Hepatocyte (in vitro differentiated cells): ENCODE data around the gene ZNF467. TPM values are rescaled to one million over a fixed set of nuclear protein-coding genes. Genes with fewer than 3 reads are reported as not detected.
A peak's percentile ranks its signal among the peaks of the same experiment; 100 is the strongest.

Experiments
- DNase-seq: peaks from one replicate; pipeline ENCODE4 v3.0.0-alpha.2; 2016; ENCODE audit warnings: low spot score
- H2AFZ ChIP-seq: fragments of 200-600 bp; sonication (generic); 2 replicates; pipeline ENCODE4 v1.6.0; 2016; ENCODE audit warnings: antibody characterized with exemption, mild to moderate bottlenecking
- H3K27ac ChIP-seq: fragments of 200-600 bp; sonication (generic); 2 replicates; pipeline ENCODE4 v1.5.1; 2016; ENCODE audit warnings: mild to moderate bottlenecking
- H3K27me3 ChIP-seq: fragments of 200-600 bp; sonication (generic); 2 replicates; pipeline ENCODE4 v1.6.1; 2016
- H3K36me3 ChIP-seq: fragments of 200-600 bp; sonication (generic); replicated peaks from 2 replicates; pipeline ENCODE4 v1.5.1; 2016; ENCODE audit warnings: low read depth; ENCODE audit not compliant: insufficient read depth
- H3K4me1 ChIP-seq: fragments of 200-600 bp; sonication (generic); 2 replicates; pipeline ENCODE4 v1.5.1; 2016; ENCODE audit warnings: mild to moderate bottlenecking, moderate library complexity; ENCODE audit not compliant: insufficient read depth
- H3K4me2 ChIP-seq: fragments of 200-600 bp; sonication (generic); 2 replicates; pipeline ENCODE4 v1.6.0; 2016
- H3K4me3 ChIP-seq: fragments of 200-600 bp; sonication (generic); 2 replicates; pipeline ENCODE4 v1.5.1; 2016; ENCODE audit warnings: mild to moderate bottlenecking
- H3K79me2 ChIP-seq: fragments of 200-600 bp; sonication (generic); 2 replicates; pipeline ENCODE4 v1.6.0; 2017; ENCODE audit warnings: mild to moderate bottlenecking
- H3K9me2 ChIP-seq: fragments of 200-600 bp; sonication (generic); replicated peaks from 2 replicates; pipeline ENCODE4 v1.6.0; 2017; ENCODE audit warnings: mild to moderate bottlenecking; ENCODE audit not compliant: insufficient read depth
- H3K9me3 ChIP-seq: fragments of 200-600 bp; sonication (generic); 2 replicates; pipeline ENCODE4 v1.5.1; 2016; ENCODE audit warnings: low read depth, mild to moderate bottlenecking
- H4K20me1 ChIP-seq: fragments of 200-600 bp; sonication (generic); 2 replicates; pipeline ENCODE4 v1.6.0; 2016; ENCODE audit warnings: mild to moderate bottlenecking; ENCODE audit not compliant: insufficient read depth, poor library complexity, severe bottlenecking
- EZH2 ChIP-seq: fragments of 200-600 bp; sonication (generic); IDR thresholded peaks from 2 replicates; pipeline ENCODE4 v1.6.1; 2016; ENCODE audit warnings: antibody characterized with exemption, mild to moderate bottlenecking, borderline replicate concordance
- EZH2phosphoT487 ChIP-seq: fragments of 200-600 bp; sonication (generic); IDR thresholded peaks from one replicate; pipeline ENCODE4 v1.6.1; 2018; ENCODE audit warnings: antibody characterized with exemption, mild to moderate bottlenecking, low read depth, moderate library complexity; ENCODE audit not compliant: unreplicated experiment, severe bottlenecking
- WGBS: methylation state at CpG from one replicate; pipeline ENCODE4 v1.1.6; 2016; ENCODE audit warnings: low lambda C conversion rate; ENCODE audit errors: missing lambda C conversion rate; 5-methylcytosine and 5-hydroxymethylcytosine counted together
- polyA plus RNA-seq: library from polyadenylated mRNA; unstranded; fragments of >200 nt; fragmentation: Nextera tagmentation; extraction: Ambion mirVana; gene quantifications from 2 replicates; pipeline ENCODE4 v1.2.1, GENCODE V29; 2016
- total RNA-seq: library from RNA; depleted of rRNA; stranded (reverse); fragments of >200 nt; gene quantifications from 2 replicates; pipeline ENCODE4 v1.2.3, GENCODE V29; 2014
- TF ChIP-seq, protein P1 (sequence below): fragments of 200-600 bp; sonication (generic); IDR thresholded peaks from 2 replicates; pipeline ENCODE4 v1.5.1; 2016; ENCODE audit warnings: antibody characterized with exemption, mild to moderate bottlenecking; ENCODE audit not compliant: poor library complexity

ZNF467 gene
- total and polyA plus RNA-seq, 2 experiments from 2014 or later = 7.8 to 15.6 TPM

DNA sequence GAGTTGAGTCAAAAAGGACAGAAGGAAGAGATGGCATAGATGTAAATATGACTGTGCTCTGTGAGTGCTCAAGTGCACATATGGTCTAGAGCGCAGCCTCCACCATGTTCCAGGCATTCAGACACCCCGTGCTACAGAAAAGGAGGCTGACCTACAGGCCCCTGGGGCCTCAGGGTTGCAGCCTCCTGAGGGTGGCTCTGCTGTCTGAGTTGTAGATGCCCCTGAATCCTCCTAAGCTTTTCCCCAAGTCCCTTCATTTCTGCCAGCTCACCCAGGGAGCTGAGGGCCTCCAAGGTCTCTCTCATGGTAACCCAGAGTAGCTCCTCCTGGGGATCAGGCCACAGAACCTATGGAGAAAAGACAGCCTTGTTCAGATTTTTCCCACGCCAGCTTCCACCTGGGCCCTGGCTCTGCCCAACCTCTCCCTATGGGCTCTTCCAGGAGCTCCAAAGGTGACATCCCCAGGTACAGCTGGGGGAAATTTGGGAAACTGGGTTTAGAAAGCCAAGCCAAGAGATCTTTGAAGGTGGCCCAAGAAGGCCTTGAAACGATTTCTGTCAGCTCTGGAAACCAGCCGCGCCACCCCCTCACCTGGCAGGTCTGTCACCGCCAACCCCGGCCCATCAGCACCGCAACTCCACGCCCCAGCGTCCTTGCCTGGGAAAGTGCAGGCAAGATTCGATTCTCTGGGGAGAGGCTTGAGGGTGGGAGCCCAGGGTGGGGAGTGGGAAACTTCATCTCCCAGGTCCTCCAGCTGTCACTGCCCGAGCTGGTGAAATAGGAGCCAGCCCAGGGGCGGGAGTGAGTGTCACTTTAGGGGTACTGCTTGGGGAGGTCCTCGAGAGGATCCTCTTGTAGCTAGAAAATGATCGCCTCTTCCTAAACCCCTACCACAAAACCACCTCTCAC lies 2.4 kb downstream of the ZNF467 start:
- peak overlapping the region; percentile 46 for H2AFZ ChIP-seq
- no peaks in the 10 kb centered on the region for H3K79me2 ChIP-seq
- peaks cover 4% of the 10 kb centered on the region for H4K20me1 ChIP-seq
- H3K4me1 ChIP-seq = peaks cover 16% of the 10 kb centered on the region
- H3K4me2 ChIP-seq = peak overlapping the region; percentile 99
- H3K9me2 ChIP-seq = no peaks in the 10 kb centered on the region
- H3K27ac ChIP-seq = no peak overlapping the region
- H3K4me3 ChIP-seq = peak overlapping the region; percentile 38
- no peaks in the 10 kb centered on the region for H3K9me3 ChIP-seq
- peak; percentile 26 for DNase-seq
- TF ChIP-seq, protein P1, sequence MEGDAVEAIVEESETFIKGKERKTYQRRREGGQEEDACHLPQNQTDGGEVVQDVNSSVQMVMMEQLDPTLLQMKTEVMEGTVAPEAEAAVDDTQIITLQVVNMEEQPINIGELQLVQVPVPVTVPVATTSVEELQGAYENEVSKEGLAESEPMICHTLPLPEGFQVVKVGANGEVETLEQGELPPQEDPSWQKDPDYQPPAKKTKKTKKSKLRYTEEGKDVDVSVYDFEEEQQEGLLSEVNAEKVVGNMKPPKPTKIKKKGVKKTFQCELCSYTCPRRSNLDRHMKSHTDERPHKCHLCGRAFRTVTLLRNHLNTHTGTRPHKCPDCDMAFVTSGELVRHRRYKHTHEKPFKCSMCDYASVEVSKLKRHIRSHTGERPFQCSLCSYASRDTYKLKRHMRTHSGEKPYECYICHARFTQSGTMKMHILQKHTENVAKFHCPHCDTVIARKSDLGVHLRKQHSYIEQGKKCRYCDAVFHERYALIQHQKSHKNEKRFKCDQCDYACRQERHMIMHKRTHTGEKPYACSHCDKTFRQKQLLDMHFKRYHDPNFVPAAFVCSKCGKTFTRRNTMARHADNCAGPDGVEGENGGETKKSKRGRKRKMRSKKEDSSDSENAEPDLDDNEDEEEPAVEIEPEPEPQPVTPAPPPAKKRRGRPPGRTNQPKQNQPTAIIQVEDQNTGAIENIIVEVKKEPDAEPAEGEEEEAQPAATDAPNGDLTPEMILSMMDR = no peak
- TF ChIP-seq EZH2 (no peak), EZH2phosphoT487 (no peak)
- WGBS = 37% methylated on average over 15 of the region's 16 CpGs
- H3K36me3 ChIP-seq = no peaks in the 10 kb centered on the region
- H3K27me3 ChIP-seq = peaks cover 36% of the 10 kb centered on the region

DNA sequence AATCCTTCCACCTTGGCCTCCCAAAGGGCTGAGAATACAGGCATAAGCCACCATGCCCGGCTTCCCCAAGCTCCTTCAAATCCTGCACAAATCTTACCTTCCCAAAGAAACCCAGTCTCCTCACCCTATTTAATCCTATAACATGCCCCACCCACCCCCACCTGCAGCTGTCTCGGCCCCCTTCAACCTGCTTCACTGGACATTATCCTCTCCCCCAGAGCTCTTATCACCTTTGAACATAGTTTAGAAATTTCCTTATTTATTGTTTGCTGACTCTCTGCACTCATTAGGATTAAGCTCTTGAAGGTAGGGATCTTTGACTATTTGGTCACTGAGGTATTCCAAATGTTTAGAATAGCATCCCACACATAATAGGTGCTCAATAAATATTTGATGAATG lies 3.5 kb downstream of the ZNF467 start:
- Histone ChIP-seq H3K4me2 (no peak overlapping the region), H3K27ac (no peak overlapping the region), H2AFZ (no peak overlapping the region), H3K9me2 (no peaks in the 10 kb centered on the region), H3K36me3 (no peaks in the 10 kb centered on the region), H3K4me3 (no peak overlapping the region), H3K27me3 (peaks cover 43% of the 10 kb centered on the region), H3K9me3 (no peaks in the 10 kb centered on the region), H4K20me1 (peaks cover 4% of the 10 kb centered on the region), H3K79me2 (no peaks in the 10 kb centered on the region), H3K4me1 (peaks cover 16% of the 10 kb centered on the region)
- no peak for DNase-seq
- WGBS = 80% methylated on average over 2 of the region's 2 CpGs
- no peak for TF ChIP-seq EZH2phosphoT487
- no peak for TF ChIP-seq EZH2
- TF ChIP-seq, protein P1 = no peak

DNA sequence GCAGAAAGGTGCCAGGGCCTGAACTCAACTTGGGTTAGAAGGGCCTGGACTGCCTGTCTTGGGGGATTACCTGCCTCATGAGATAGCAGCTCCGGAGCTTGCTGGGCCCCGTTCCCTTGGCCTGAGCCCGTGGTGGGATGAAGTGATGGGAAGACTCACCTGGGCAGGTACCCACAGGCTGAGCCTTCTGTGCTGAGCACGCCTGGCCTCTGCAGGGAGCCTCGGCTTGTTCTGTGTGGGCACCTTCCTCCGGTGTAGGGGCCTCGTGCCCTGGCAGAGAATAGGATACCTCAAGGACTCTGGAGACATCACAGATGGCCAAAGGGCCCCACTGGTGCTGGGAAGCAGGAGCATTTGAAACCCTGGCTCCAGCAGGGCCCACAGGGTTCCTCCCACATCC lies 4.5 kb downstream of the ZNF467 start:
- Histone ChIP-seq H3K36me3 (no peaks in the 10 kb centered on the region), H3K4me1 (peaks cover 11% of the 10 kb centered on the region), H3K9me2 (no peaks in the 10 kb centered on the region), H4K20me1 (peaks cover 7% of the 10 kb centered on the region), H3K4me2 (no peak overlapping the region), H3K9me3 (no peaks in the 10 kb centered on the region), H3K79me2 (no peaks in the 10 kb centered on the region), H3K27ac (no peak overlapping the region), H3K4me3 (no peak overlapping the region), H3K27me3 (peaks cover 52% of the 10 kb centered on the region), H2AFZ (no peak overlapping the region)
- 97% methylated on average over 7 of the region's 7 CpGs for WGBS
- TF ChIP-seq, protein P1 = no peak
- no peak for DNase-seq
